AG09309 (cell line): ENCODE measurements around the gene SLX4IP.

Experiments used
- DNase-seq: peaks from one replicate; pipeline ENCODE4 v3.0.0-alpha.2; 2010; ENCODE audit warnings: low read depth
- H3K4me3 ChIP-seq: 2 replicates; pipeline ENCODE4 v1.5.1; 2011; ENCODE audit warnings: mild to moderate bottlenecking, low read depth, low read length, moderate library complexity; ENCODE audit not compliant: control insufficient read depth
- CTCF ChIP-seq: IDR thresholded peaks from 2 replicates; pipeline ENCODE4 v1.5.1; 2011; ENCODE audit warnings: mild to moderate bottlenecking, low read depth, low read length, inconsistent platforms; ENCODE audit not compliant: insufficient read depth, control insufficient read depth; ENCODE audit errors: missing control alignments

Gene SLX4IP

GRCh38 chr20:10637563-10637962, 202.5 kb downstream of the SLX4IP start:
- no peak for TF ChIP-seq CTCF

GRCh38 chr20:10639077-10639736, 204.1 kb downstream of the SLX4IP start:
- no peak for DNase-seq
- TF ChIP-seq CTCF = no peak
- H3K4me3 ChIP-seq = no peak overlapping the region

More at GRCh38 chr20:10637563-10637962, 202.5 kb downstream of the SLX4IP start:
- no peak for DNase-seq
- no peak overlapping the region for H3K4me3 ChIP-seq

- H3K4me3 ChIP-seq = no peak overlapping the region
- no peak for DNase-seq
Observed at GRCh38 chr20:10639737-10640556, 204.8 kb downstream of the SLX4IP start.

GRCh38 chr20:10640897-10641296, 205.8 kb downstream of the SLX4IP start:
- no peak for TF ChIP-seq CTCF
- no peak overlapping the region for H3K4me3 ChIP-seq
- DNase-seq = no peak

More at GRCh38 chr20:10639737-10640556, 204.8 kb downstream of the SLX4IP start:
- TF ChIP-seq CTCF = no peak

GRCh38 chr20:10641467-10641866, 206.4 kb downstream of the SLX4IP start:
- TF ChIP-seq CTCF = no peak
- DNase-seq = no peak
- H3K4me3 ChIP-seq = no peak overlapping the region

GRCh38 chr20:10641893-10642292, 206.8 kb downstream of the SLX4IP start:
- no peak for TF ChIP-seq CTCF
- DNase-seq = no peak
- H3K4me3 ChIP-seq = no peak overlapping the region
